GM18508 (cell line): ENCODE data around the gene ALPI.
"Not testable (repeated sequence)": the region's sequence is repeated elsewhere in the genome, so short reads cannot be mapped to it uniquely, and the experiment has no call there.

Experiments used
- ATAC-seq: cut with Tn5 transposase; IDR thresholded peaks from one replicate; pipeline ENCODE4 v1.9.1; 2021; ENCODE audit warnings: moderate number of reproducible peaks; ENCODE audit not compliant: insufficient read depth, unreplicated experiment

The ALPI gene

DNA sequence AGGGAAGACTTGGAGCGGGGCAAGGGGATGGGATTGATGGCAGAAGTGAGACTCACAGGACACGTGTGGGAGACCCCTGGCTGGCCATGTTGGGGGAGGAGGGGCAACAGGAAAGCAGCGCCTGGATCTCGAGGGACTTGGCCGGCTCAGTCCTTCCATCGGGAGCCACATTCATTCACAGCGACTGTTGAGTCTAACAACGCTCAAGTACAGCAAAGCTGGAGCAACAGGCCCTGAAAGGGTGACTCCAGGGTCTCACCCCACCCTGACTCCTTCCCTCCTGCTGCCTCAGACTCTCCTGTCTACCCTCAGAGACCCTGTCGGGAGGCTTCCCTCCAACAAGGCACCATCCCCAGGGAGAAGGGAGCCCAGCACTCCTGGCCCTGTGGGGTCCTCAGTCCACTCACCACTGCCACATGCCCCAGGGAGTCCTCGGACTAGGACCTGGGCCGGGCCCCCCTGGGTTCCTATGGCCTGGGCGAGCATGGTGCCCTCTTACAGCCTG is 14.8 kb upstream of the ALPI start:
- ATAC-seq: no peak

DNA sequence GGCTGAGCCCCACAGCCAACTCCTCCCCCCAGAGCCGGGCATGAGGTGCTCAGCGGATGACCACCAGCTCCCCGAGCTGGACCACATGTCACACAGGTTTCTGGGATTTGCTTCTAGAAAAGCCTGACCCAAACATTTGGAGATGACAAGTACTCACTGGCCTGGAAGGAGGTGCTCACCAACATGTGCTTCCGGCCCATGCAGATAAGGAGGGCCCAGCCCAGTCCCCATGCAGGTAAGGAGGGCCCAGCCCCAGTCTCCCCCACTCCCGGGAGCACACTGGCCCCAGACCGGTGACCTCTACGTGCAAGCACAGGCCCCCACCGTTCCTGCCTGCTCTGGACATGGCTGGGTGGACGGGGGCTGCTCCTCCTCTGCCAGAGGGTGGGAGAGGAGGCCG is 14.0 kb upstream of the ALPI start:
- ATAC-seq: not testable (repeated sequence)

DNA sequence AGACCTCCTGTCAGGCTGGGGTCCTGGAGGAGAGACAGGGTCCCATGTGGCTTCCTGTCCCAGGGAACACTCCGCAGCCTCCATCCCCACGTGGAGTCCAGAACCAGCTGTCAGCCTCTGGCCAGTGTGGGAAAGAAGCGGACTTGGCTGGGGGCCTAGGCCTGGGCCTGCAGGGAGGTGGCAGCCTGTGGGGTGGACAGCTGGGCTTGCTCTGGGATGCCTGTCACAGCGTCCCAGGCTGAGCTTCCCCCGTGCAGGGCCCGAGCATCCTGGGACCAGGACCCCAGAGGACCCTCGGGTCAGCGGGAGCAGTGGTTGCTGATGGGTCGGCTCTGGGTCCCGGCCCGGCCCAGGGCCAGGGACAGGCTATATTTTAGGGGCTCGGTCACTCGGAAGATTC is 13.5 kb upstream of the ALPI start:
- ATAC-seq: not testable (repeated sequence)

DNA sequence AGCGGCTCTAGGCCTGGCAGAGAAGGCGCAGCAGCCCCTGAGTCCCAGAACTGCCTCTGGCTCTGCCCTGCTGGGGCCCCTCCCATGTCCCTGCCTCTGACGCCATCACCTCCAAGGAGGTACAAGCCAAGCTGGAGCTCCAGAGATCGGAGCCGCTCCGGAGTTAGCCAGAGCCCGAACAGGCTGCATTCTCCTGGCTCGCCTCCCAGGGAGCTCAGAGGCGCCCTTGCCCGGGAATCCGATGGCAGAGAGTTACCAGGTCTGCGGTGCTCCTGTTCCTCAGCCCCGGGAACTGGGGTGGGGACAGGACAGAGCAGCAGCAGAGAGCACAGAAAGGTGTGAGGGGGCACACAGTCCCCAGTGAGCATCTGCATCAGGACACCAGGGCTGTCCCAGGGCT is 12.9 kb upstream of the ALPI start:
- ATAC-seq: not testable (repeated sequence)

DNA sequence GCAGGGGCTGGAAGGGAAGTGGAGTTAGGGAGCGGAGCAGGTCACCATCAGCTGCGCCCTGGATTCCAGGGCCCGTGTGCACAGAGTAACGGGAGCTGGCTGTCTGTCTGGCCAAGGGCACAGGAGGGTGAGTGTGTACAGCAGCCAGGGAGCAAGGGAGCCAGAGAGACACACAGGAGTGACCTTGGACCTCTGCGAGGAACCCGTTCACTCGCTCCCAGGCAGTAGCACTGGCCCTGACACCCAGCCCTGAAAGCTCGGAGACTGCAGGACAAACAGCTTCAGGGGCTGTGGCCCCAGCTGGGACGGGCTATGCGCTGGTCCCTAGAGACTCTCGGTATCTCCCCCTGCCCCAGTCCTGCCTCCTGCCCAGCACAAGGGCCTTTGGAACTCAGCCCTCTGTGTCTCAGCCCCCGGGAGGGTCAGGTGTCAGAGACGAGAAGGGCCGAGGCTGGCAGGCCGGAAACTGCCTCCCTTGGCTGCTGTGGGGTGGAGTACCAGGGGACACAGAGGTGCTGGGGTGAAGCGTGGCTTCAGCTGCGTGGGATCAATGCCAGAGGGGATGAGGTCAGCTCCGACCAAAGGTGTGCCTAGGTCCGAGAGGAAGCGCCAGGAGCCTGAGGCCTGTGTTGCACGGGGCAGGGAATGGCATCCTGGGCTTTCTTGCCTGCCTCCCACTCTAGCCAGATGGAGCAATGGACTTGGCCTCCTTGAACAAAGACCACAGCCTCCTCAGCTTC is 12.1 kb upstream of the ALPI start:
- not testable (repeated sequence) for ATAC-seq

DNA sequence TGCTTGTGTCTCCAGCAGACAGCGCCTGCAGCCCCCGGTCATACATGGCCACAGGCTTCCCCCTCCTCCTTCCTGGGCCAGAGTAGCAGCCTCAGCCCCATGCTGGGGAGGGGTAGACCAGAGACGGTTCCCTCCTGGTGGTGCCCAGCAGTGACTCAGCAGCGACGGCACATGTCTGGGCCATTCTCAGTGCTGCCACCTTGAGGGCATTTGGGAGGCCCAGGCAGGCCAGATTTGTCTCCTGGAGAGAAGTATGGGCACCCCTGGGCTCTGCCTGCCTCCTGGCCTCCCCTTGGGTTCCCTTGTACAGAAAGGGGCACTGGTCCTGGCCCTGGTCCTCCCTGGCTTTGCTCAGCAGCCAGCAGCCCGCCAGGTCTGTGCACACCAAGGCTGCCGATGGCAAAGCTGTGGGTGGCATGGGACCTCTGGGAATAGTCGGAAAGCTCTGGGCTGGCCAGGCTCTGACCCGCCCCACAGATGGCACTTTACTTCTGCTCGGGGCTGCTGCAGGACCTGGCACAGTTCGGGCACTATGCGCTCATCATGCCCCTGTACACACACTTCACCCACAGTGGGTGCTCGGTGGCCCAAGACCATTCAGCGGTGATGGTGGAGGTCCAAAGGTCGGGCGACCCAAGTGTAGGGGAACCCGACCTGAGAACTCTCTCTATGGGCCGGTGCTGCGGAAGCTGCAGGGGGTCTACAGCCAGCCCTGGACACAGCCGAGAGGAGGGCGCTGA is 11.4 kb upstream of the ALPI start:
- ATAC-seq: no peak

DNA sequence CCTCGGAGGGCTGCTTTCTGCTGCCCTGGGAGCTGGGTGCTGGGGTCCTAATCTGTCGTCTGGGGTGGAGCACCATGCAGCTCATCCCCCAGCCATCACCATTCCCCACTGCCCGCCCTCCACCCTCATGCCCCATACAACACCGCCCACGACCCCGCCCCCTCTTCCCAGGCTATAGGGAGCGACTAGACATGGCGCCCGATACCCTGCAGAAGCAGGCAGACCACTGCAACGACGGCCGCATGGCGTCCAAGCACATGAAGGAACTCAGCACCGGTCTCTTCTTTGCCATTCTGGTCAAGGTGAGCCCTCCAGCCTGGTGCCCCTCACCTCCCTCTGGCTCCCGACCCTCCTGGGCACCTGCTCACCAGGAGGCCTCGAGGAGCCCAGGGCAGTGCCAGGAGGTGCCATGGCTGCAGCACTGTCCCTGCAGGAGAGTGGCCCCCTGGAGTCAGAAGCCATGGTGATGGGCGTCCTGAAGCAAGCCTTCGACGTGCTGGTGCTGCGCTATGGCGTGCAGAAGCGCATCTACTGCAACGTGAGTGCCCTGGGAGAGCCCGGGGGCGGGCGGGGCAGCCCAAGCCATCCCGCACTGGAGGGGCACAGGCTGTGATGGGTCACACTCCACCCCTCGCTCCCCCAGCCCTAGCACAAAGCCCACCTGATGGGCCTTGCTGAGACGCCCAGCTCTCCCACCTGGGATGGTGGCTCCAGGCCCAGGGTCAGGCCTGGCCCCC is 10.6 kb upstream of the ALPI start:
- not testable (repeated sequence) for ATAC-seq

DNA sequence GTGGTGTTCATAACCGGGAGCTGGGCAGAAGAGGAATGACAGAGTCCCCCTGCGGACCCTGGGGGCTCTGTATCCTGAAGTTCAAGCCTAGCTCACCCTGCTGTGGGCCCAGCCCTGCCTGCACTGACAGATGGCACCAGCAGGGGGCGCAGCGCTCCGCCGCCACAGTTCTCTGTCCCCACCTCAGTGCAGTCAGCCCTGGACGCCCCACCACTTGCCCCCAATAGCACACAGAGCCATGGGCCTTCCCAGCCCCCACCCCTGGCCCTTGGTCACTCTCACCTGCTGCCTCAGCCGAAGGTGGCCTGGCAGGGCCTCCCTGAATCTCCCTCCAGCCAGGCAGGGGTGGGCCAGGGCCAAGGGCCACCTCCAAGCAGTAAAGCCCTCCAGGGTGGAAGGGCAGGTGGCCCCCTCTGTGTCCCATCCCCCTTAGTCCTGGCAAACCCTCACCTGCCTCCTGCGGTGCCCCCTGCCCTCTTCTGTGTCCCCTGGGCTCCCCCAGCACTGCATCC is 9.6 kb upstream of the ALPI start:
- ATAC-seq: not testable (repeated sequence)

DNA sequence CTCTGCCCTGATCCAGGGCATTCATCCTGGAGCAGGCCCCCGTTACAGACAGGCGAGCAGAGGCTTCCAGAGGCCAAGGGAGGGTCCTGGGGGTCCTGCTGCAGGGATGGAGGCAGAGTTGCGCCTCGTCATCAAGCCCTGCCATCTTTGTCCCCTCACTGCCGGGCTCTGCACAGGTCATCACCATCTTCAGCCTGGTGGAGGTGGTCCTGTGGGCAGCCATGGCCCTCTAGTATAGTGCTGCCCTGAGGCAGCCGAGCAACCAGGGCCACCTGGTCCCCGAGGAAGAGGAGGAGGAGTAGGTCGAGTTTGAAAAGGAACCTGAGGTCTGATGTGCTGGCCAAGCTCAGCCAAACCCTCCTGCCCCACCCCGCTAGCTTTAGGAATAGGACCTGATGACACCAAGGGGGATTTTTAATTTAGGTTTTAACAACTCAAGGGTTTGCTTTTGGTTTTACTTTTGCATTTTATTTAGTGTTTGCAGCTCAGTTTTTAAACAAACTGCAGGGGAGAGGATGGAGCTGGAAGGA is 8.8 kb upstream of the ALPI start:
- ATAC-seq: no peak

DNA sequence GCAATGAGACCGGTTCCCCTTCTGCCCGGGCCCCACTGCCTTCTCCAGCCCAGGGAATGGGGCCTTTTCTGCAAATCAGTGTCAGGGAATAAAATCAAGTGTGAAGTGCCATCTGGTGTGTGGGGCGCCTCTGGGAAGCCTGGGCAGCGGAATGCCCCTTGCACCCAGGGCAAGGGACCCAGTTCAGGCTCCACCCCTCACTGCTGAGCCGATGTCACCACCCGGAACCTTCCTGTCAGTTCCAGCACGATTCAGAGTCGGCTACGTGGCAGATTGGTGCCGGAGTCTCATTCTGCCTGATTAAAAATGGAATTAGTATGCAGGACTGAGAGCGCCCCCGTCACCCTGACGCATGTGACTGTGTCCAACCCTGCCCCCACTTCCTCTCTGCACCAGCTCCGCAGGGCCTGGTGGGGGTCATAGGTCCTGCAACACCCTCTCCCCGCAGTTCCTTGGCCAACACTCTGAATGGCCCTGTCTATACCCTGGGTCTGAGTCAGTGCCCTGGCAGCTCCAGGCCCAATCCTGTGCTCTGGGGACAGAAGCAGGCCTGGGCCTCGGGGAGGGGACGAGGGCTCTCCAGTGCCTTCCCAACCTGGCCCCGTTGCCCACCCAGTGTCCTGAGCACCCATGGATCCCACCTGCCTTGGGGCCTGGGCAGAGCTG is 8.2 kb upstream of the ALPI start:
- no peak for ATAC-seq

DNA sequence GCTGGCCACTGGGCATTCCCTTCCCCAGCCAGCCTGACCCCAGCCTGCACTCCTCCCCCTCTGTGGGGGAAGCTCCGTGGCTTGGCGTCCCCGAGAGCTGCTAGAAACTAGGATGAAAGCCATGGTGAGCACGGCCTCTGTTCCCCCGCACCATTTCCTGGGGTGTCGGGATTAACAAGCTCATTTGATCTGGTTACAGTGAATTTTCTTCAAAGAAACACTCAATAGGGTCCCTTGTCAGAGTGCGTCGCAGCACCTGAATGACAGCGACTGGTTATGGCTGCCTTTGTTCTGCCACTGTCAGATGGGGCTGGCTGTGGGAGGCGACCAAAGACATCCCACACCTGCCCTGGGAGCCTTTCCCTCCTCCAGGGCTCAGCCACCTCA is 7.7 kb upstream of the ALPI start:
- ATAC-seq: no peak

DNA sequence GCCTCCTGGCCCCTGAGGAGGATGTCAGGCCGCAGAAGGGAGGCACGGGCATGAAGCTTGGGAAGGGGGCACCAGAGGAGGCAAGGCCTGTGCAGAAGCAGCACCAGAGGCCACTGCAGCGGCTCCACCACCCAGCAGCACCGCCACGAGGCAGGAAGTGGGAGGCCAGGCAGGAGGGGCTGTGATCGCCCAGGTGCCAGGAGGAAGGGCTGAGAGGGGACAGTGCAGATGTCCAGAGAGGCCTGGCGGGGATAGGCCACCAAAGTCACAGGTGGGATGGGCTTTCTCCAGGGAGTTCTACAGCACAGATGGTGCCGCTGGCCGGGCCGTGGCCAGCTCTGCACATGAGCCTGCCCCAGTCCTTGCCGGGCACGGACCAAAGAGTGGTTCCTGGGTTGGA is 6.0 kb upstream of the ALPI start:
- ATAC-seq: no peak

DNA sequence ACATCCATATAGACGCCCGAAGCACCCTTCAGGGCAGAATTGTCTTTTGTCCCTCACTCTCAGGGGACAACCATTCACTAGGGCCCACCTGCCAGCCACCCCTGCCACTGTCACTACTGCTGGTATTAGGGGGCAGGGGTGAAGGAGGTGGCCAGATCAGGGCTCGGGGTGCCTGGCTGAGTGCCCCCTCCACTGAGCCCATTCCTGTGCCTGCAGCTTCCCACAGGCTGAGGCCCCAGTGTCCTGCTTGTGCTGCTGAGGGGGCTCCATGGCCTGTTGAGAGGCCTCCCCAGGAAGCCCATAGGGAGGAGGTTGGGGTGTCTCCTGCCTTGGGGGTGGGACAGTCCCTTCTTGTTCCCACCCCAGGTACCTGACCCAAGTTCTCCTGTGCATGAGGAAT is 4.3 kb upstream of the ALPI start:
- not testable (repeated sequence) for ATAC-seq

DNA sequence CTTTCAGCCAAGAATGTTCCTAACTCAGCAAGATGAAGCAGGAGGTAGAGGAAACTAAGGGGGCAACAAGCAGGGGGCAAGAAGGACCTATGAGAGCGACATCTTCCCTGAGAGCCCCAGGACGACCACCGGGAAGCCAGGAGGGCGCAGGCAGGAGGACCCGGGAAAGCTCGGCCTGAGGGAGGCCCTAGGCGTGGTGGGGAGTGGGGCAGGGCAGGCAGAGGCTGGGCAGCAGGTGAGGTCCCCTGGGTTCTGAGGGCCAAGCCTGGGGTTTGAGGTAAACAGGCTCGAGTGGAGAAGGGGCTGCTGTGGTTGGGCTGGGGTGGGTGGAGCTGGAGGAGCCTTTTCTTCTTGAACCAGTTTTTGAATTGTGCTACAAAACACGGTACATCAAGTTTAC is 1.3 kb upstream of the ALPI start:
- ATAC-seq: no peak

DNA sequence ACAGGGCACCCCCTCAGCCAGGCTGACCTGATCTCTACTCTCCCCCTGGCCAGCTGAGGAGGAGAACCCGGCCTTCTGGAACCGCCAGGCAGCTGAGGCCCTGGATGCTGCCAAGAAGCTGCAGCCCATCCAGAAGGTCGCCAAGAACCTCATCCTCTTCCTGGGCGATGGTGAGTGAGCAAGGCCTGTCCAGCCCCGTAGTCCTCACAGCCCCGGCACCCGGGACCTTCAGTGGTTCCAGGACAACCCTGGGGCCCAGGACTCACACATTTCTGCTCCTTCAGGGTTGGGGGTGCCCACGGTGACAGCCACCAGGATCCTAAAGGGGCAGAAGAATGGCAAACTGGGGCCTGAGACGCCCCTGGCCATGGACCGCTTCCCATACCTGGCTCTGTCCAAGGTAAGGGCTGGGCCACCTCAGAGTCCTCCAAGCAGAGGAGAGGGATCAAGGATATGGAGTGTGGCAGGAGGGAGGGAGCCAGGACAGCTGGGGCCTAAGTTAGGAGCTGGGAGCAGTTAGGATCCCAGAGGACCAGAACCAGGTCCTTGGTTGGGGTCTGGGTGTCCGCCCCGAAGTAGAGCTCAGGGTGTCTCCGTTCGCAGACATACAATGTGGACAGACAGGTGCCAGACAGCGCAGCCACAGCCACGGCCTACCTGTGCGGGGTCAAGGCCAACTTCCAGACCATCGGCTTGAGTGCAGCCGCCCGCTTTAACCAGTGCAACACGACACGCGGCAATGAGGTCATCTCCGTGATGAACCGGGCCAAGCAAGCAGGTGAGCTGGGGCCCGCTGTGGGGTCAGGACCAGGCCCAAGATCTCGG is 555 bp downstream of the ALPI start:
- ATAC-seq: no peak

DNA sequence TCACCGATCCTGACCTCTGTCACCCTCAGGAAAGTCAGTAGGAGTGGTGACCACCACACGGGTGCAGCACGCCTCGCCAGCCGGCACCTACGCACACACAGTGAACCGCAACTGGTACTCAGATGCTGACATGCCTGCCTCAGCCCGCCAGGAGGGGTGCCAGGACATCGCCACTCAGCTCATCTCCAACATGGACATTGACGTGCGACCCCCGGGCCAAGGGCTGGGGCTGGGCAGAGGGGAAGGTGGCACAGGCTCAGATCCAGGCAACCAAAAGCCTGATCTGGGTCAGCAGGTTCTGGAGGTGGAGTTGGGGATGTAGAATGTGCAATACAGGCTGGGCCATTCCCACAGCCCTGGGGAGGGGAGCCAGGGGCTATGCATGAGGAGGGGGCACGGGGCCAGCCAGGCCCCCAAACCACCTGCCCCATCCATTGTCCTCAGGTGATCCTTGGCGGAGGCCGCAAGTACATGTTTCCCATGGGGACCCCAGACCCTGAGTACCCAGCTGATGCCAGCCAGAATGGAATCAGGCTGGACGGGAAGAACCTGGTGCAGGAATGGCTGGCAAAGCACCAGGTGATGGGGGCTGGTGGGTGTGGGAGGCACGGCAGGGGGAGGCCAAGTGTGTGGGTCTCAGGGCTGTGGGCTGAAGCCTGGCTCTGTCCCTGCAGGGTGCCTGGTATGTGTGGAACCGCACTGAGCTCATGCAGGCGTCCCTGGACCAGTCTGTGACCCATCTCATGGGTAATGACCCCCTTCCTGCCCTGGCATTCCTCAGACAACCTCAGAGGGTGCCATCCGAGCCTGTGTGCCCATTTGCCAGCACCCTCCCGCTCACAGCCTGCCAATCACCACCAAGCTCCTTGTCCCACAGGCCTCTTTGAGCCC is 1.4 kb downstream of the ALPI start:
- ATAC-seq: no peak

DNA sequence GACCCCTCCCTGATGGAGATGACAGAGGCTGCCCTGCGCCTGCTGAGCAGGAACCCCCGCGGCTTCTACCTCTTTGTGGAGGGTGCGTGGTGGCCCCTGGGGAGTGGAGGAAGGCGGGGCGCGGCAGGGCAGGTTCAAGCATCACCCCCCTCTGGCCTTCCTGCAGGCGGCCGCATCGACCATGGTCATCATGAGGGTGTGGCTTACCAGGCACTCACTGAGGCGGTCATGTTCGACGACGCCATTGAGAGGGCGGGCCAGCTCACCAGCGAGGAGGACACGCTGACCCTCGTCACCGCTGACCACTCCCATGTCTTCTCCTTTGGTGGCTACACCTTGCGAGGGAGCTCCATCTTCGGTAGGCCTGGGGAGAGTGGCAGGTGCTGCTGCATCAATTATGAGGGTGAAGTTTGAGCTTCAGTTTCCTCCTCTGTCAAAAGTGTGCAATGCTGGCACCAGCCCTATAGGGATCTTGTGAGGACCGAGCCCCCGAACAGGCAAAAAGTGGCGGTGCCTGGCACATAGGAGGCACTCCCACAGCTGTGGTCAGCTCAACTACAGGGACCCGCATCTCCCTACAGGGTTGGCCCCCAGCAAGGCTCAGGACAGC is 2.2 kb downstream of the ALPI start:
- no peak for ATAC-seq
